ENCODE measurements around the gene C12orf50.

DNA sequence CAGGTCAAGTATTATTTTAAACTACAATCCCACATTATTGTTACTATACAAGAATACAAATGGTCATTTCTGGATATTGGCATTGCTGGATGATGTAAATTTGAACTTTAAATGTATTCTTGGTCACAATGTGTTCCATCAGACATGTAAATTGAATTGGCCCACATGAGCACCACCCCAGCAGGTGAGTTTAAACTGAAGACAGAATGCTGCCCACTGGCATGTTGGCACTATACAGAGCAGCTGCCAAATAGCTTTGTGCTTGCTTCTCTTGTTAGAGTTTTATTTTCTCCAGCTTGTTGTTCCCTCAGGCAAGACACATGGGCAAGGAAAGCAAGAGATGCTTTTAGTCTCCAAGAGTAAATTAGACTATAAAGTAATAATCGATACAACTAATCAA is 98.6 kb downstream of the C12orf50 start:
- TF ChIP-seq CTCF (IDR thresholded peaks at IDR 0.05; ENCODE audit: poor library complexity) (no peak), EZH2 (IDR thresholded peaks at IDR 0.05; ENCODE audit: borderline replicate concordance) (no peak), EZH2phosphoT487 (IDR thresholded peaks at IDR 0.05; ENCODE audit: low read depth, severe bottlenecking, unreplicated experiment) (no peak)
